ENCODE measurements around the gene PTAFR.

PTAFR gene

DNA sequence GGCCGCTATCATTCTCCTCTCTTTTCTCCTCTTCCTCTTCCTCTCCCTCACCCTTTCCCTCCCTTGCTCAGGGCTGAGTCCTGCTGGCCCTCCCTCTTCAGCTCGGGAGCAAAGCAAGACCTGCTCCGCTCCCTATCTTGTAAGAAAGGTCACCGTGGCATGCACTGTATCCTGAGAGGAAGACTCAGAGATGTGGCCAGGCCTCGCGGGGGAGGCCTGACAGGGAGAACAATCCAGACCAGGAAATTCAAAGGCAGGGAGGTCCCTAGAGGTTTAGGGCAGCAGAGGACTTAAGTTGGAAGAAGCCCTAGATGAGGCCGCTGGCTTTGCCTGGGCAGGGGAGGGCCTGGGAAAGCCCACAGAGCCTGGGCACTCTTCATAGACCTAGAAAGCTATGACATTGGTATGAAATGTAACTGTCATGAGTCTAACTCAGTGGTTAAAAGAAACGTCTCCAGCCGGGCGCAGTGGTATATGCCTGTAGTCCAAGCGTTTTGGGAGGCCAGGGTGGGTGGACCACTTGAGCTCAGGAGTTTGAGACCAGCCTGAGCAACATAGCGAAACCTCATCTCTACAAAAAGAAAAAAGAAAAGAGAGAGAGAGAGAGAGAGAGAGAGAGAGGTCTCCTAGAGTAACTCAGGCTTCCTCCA is 14.6 kb upstream of the PTAFR start:
- Histone ChIP-seq H3K36me3 (ENCODE audit: insufficient read depth, low read length) (no peaks in the 10 kb centered on the region), H3K27ac (ENCODE audit: low read depth, low read length, poor library complexity, severe bottlenecking) (no peak overlapping the region), H3K79me2 (ENCODE audit: insufficient read depth, low read length) (no peaks in the 10 kb centered on the region), H3K9ac (ENCODE audit: low read length) (no peak overlapping the region), H3F3A (ENCODE audit: insufficient read depth, low read length) (no peaks in the 10 kb centered on the region), H3K27me3 (ENCODE audit: insufficient read depth, low read length) (no peaks in the 10 kb centered on the region), H4K20me1 (ENCODE audit: insufficient read depth, low read length) (no peaks in the 10 kb centered on the region), H3K9me2 (ENCODE audit: low read depth, low read length) (no peaks in the 10 kb centered on the region), H3K4me1 (ENCODE audit: insufficient read depth, low read length, severe bottlenecking) (no peaks in the 10 kb centered on the region), H3K4me3 (ENCODE audit: low read depth, low read length, poor library complexity, severe bottlenecking) (no peak overlapping the region), H2AFZ (ENCODE audit: low read length) (no peak overlapping the region), H3K4me2 (ENCODE audit: low read length) (no peak overlapping the region), H3K9me3 (ENCODE audit: low read length) (no peaks in the 10 kb centered on the region)
- TF ChIP-seq, protein P1, sequence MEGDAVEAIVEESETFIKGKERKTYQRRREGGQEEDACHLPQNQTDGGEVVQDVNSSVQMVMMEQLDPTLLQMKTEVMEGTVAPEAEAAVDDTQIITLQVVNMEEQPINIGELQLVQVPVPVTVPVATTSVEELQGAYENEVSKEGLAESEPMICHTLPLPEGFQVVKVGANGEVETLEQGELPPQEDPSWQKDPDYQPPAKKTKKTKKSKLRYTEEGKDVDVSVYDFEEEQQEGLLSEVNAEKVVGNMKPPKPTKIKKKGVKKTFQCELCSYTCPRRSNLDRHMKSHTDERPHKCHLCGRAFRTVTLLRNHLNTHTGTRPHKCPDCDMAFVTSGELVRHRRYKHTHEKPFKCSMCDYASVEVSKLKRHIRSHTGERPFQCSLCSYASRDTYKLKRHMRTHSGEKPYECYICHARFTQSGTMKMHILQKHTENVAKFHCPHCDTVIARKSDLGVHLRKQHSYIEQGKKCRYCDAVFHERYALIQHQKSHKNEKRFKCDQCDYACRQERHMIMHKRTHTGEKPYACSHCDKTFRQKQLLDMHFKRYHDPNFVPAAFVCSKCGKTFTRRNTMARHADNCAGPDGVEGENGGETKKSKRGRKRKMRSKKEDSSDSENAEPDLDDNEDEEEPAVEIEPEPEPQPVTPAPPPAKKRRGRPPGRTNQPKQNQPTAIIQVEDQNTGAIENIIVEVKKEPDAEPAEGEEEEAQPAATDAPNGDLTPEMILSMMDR (IDR thresholded peaks at IDR 0.05; ENCODE audit: low read length): no peak
- TF ChIP-seq EZH2 (IDR thresholded peaks at IDR 0.05; ENCODE audit: borderline replicate concordance, low read length): no peak

DNA sequence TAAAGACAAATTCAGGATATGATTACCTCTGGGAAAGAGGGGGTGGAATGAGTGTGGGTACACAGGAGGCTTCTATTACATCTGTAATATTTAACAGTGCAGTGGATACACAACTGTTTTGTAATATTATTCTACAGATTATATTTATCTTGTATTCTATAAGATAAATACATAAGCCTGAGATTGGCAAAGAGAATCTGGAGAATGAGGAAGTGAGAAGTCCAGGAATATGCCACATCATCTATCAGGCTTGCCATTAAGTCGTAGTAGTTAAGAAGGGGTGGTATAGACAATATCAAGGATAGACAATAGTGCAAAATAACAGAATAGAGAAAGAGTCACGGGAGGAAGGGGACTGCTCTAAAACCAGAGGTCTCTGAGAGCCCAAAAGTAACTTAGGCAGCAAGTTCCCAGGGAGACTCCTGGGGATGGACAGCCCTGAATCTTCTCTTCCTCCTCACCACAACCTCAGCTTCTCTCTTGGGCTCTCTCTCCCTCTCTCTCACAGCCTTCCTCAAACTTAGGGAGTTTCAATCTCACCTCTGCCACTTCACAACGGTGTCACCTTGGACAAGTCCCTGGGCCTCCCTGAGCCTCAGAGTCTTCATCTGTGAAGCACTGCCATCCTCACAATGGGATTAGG is 14.0 kb upstream of the PTAFR start:
- Histone ChIP-seq H3K27me3 (ENCODE audit: insufficient read depth, low read length) (no peaks in the 10 kb centered on the region), H4K20me1 (ENCODE audit: insufficient read depth, low read length) (no peaks in the 10 kb centered on the region), H3K27ac (ENCODE audit: low read depth, low read length, poor library complexity, severe bottlenecking) (no peak overlapping the region), H3K4me2 (ENCODE audit: low read length) (no peak overlapping the region), H2AFZ (ENCODE audit: low read length) (no peak overlapping the region), H3K4me3 (ENCODE audit: low read depth, low read length, poor library complexity, severe bottlenecking) (no peak overlapping the region), H3K9ac (ENCODE audit: low read length) (no peak overlapping the region), H3F3A (ENCODE audit: insufficient read depth, low read length) (no peaks in the 10 kb centered on the region), H3K4me1 (ENCODE audit: insufficient read depth, low read length, severe bottlenecking) (no peaks in the 10 kb centered on the region), H3K79me2 (ENCODE audit: insufficient read depth, low read length) (no peaks in the 10 kb centered on the region), H3K9me3 (ENCODE audit: low read length) (no peaks in the 10 kb centered on the region), H3K36me3 (ENCODE audit: insufficient read depth, low read length) (no peaks in the 10 kb centered on the region), H3K9me2 (ENCODE audit: low read depth, low read length) (no peaks in the 10 kb centered on the region)
- no peak for TF ChIP-seq EZH2 (IDR thresholded peaks at IDR 0.05; ENCODE audit: borderline replicate concordance, low read length)
- TF ChIP-seq, protein P1 (IDR thresholded peaks at IDR 0.05; ENCODE audit: low read length): no peak

DNA sequence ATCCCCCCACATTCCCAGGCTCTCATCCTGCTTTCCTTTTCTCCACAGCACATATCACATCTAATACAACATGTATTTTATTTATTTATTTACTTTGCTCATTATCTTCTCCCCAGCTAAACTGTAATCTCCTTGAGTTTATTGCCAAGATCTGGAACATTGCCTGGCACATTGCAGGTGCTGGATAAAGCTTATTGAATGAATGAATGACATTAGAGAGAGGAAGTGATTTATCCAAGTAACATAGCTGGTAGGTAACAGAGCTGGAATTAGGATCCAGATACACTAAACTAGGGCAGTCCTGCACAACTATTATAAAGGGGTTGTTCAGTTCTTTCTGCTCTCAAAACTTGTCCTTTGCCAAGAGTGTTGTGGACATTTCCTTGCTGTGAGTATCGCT is 8.6 kb upstream of the PTAFR start:
- H3K4me3 ChIP-seq (ENCODE audit: low read depth, low read length, poor library complexity, severe bottlenecking): no peak overlapping the region
- no peak overlapping the region for H3K27ac ChIP-seq (ENCODE audit: low read depth, low read length, poor library complexity, severe bottlenecking)
- H3K79me2 ChIP-seq (ENCODE audit: insufficient read depth, low read length): no peaks in the 10 kb centered on the region
- no peaks in the 10 kb centered on the region for H3K9me3 ChIP-seq (ENCODE audit: low read length)
- no peak overlapping the region for H3K4me2 ChIP-seq (ENCODE audit: low read length)
- no peaks in the 10 kb centered on the region for H3K9me2 ChIP-seq (ENCODE audit: low read depth, low read length)
- H3K27me3 ChIP-seq (ENCODE audit: insufficient read depth, low read length): no peaks in the 10 kb centered on the region
- no peak overlapping the region for H3K9ac ChIP-seq (ENCODE audit: low read length)
- H3K36me3 ChIP-seq (ENCODE audit: insufficient read depth, low read length): no peaks in the 10 kb centered on the region
- no peak for TF ChIP-seq EZH2 (IDR thresholded peaks at IDR 0.05; ENCODE audit: borderline replicate concordance, low read length)
- TF ChIP-seq, protein P1 (IDR thresholded peaks at IDR 0.05; ENCODE audit: low read length): no peak
- H3K4me1 ChIP-seq (ENCODE audit: insufficient read depth, low read length, severe bottlenecking): peaks cover 5% of the 10 kb centered on the region
- no peaks in the 10 kb centered on the region for H4K20me1 ChIP-seq (ENCODE audit: insufficient read depth, low read length)
- H3F3A ChIP-seq (ENCODE audit: insufficient read depth, low read length): no peaks in the 10 kb centered on the region
- H2AFZ ChIP-seq (ENCODE audit: low read length): no peak overlapping the region
